Ureter (tissue), 1 donor: ENCODE measurements around the gene PEX3. TPM values are rescaled to one million over a fixed set of nuclear protein-coding genes. Genes with fewer than 3 reads are reported as not detected.
A peak's percentile ranks its signal among the peaks of the same experiment; 100 is the strongest.
"Not testable (repeated sequence)": the region's sequence is repeated elsewhere in the genome, so short reads cannot be mapped to it uniquely, and the experiment has no call there.

Experiments used
- DNase-seq: peaks from one replicate; pipeline ENCODE4 v3.0.0-alpha.2; 2020; ENCODE audit warnings: low spot score
- total RNA-seq: library from RNA; stranded (reverse); gene quantifications from one replicate; pipeline ENCODE4 v1.2.4, GENCODE V29; 2023
- donor health status: DM: yes; HTN: yes; CAD: no.

PEX3 gene
- total RNA-seq, 1 donor from 2014 or later, result 35.7 TPM

DNA sequence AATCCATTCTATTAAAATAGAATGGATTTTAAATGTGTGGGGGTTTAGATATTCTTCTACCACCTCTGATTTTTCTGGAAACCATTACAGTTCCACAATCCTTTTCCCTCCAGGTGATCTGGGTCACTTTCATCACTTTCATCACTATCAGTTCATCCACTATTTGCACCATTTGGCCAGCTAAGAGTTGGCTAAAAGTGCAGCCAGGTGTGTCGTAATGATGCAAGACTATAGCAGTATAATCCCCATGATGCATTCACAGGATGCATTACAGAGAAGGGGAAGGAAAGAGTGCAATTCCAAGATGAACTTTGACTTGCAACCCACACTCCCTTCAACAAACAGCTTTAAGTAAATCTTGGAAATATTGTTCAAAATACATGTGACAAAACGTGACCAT, 56.0 kb downstream of the PEX3 start:
- no peak for DNase-seq

DNA sequence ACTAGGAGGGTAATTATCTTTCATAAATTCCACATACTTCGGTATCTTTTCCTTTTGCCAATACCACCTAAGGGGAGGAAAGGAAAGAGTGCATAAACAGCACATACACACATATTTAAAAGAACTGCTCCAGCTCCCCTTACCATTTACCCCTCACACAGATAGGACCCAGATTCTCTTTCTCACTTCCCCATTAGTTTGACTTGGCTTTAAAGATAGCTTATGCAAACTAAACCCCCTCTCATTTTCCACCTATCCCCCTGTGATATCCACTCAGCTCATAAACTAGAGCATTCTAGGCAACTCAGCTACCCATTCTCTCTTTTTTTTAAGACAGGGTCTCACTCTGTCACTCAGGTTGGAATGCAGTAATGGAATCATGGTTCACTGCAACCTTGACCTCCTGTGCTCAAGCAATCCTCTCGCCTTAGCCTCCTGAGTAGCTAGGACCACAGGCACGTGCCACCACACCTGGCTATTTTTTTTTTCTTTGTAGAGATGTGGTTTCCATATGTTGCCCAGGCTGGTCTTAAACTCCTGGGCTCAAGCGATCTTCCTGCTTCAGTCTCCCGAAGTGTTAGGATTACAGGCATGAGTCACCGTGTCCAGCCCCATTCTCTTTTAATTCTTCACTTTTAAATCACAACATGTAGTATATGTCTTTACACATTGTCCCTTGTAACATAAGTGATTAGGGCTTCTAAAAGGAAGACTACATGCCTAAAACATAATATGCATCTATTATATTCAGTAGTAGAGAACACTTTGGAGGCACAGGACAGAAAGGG, 56.9 kb downstream of the PEX3 start:
- DNase-seq, result no peak

- not testable (repeated sequence) for DNase-seq
Measured at GRCh38 chr6:143510326-143510725, 59.7 kb downstream of the PEX3 start.

- DNase-seq, result peak; percentile 94
Measured at GRCh38 chr6:143510991-143511891, 60.6 kb downstream of the PEX3 start, which contains the start of gene FUCA2. FUCA2 (minus strand) TSS chr6:143511720; CDS start chr6:143511634, 86 bp downstream.

DNA sequence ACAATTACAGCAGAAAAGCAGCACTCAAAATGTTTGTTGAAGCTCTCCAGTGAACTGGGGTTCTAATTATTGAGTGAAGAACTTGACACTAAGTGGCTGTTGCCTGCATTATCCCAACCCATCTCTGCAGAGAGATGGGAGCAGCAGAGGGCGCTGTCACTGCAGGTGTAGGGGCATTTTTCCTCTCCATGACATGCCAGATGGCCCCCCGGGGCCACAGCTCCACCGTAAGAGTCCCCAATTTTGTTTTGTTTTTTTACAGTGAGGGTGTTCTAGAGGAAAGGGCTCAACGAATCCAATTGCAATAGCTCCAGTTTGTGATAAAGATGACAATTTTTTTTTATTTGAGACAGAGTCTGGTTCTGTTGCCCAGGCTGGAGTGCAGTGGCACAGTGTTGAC, 62.8 kb downstream of the PEX3 start:
- no peak for DNase-seq

DNA sequence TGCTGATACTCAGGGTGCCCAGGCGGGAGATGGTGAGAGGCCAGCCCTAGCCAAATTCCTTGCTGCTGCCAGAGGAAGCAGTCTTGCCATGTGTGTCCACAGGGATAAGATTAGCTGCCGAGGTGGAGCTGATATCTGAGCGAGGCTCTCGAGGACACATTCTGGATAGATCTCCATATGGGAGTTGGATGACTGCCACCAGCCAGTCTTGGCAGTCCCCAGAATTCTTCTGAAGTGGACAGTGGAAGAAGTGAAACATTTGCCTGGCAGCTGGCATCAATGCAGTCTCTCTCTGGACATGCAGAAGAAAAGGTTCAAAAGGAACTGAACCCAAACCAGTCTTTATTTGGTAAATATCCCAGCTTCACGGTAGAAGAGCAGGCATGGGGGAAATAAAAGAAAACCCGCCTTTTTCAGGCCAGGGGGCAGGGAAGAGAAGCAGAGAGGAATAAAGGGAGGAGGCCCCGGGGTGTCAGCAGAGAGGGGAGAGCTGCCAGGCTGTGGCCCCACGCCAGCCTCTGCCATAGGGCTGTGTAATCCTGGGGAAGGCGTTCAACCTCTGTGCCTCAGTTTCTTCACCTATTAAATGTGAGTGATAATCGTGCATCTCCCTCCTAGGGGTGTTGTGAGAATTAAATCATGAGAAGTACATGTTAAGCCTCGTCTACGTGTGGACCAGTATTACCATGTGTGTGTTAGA, 64.6 kb downstream of the PEX3 start:
- DNase-seq, result peak; percentile 63

- no peak for DNase-seq
Measured at GRCh38 chr6:143515766-143516355, 65.3 kb downstream of the PEX3 start.

DNA sequence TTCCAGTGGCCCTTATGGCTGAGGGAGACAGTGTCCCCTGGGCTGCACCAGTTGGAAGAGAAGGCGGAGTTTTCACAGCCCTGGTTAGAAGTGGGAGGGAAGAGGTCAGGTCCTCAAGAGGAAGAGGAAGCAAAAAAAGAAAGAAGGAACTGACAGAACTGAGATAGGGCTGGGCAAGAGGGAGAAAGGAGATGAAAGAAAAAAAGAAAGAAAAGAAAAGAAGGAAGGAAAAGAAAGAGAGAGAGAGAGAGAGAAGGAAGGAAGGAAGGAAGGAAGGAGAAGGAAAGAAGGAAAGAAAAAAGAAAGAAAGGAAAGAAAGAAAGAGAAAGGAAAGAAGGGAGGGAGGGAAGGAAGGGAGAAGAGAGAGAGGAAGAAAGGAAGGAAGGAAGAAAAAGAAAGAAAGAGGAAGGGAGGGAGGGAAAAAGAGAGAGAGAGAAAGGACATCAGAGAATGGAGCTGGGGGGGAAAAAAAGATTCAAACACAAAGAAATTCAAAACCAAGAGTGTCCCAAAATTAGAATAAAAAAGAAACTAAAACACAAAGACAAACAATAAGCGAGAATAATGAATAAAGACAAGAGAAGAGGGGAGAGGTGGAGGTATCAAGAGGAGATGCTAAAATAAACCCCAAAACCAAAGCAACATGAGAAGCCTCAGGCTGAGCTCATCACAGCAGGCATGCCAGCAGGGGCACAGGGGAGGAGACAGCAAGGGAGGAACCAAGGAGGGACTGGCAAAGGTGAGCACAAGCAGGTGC, 66.3 kb downstream of the PEX3 start:
- DNase-seq, result no peak

GRCh38 chr6:143517447-143517773, 66.8 kb downstream of the PEX3 start:
- DNase-seq, result no peak

- no peak for DNase-seq
Measured at GRCh38 chr6:143522039-143522600, 71.5 kb downstream of the PEX3 start.

DNA sequence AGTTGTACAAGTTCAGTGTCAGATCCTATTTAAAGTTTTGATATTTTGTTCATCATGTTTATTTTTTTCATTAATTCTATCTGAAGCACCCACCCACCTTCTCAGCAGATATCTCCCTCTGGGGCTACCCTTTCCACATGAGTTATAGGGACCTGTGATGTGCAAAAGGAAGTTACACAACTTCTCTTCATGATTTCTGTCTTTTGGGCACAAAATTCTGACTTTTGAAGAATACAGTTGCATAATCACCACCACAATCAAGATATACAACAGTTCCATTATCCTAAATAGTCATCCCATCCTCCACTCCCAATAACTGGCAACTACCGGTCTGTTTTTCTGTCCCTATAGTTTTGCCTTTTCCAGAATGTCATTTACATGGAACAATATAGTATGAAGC, 74.8 kb downstream of the PEX3 start:
- DNase-seq, result no peak

GRCh38 chr6:143527677-143528076, 77.1 kb downstream of the PEX3 start:
- no peak for DNase-seq

- DNase-seq, result no peak
Measured at GRCh38 chr6:143528164-143528811, 77.7 kb downstream of the PEX3 start.

GRCh38 chr6:143529095-143529494, 78.5 kb downstream of the PEX3 start:
- DNase-seq, result no peak

- DNase-seq, result no peak
Measured at GRCh38 chr6:143531720-143532499, 81.3 kb downstream of the PEX3 start.

DNA sequence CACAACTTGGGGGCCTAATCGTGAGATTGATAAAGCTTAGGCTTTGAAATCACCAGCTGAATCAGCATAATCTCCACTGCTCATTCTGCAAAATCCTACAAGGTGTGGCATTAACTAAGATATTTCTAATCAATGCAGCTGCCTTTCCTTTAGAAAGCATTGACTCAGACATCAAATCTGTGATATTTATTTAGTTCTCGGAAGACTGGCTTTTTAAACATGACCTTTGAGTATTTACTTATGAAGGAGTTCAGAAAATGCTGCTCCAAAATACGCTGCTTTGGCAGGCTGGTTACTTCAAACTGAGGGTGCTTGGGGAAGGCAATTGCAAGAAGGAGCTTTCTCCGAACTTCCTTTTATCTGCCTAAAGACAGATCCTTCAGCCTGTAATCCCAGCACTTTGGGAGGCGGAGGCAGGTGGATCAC, 84.6 kb downstream of the PEX3 start:
- no peak for DNase-seq

- DNase-seq, result peak; percentile 62
Measured at GRCh38 chr6:143536461-143536865, 85.9 kb downstream of the PEX3 start.

DNA sequence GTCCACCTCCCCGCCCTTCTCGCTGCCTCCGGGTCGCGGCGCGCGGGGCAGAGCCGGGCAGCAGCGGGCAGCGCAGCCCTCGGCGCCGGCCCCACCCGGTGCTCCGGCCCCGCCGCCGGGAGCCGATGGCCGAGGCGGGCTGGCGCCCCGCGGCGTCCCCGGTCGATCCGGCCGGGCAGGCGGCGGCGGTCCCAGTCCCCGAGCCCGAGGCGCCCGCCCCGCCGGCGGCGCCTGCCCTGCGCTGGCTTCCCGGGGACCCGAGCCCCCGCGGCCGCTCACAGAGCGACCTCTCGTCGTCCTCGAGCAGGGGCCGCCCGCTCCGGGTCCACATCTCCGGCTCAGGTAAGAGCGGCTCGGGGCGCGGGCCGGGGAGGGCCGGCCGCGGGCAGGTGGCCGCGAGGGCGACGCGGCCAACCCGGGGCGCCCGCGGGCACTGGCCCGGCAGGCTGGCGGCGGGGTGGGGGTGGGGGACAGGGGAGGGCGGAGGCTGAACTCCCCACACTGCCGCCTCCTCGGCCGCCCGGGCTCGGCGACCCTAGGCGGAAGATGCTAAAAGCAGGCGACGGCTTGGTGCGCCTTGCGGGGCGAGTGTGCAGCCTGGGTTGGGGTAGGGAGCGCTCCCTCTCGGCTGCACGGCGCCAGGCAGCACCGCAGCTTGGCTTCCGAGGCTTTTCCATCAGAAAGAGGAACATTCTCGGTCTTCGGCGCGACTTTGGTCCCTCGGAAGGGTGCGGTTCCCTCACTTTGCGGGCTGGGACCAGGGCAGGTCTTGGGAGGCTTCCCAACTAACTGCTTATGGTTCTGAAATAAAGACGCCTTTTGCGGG, 86.5 kb downstream of the PEX3 start:
- peak; percentile 63 for DNase-seq

DNA sequence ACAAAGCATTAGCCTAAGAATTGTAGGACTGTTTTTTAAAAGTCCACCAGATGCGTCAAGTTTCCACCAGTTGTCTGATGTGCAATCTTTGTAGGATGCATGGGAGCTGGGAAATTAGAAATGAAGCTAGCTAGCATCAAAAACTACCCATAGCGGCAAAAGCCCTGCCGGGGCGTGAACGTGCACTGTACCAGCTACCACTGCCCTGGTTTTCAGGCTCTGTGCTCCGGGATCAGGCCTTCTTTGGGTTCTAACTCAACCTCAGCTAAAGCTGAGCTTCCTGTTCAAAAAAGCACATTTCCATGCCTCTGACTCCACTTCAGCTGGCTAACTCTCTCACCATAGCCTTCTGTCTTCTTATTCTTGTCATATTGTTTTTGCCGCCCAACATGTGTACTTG, 87.8 kb downstream of the PEX3 start:
- DNase-seq, result no peak
